ENCODE measurements around the gene ENGASE. TPM values are rescaled to one million over a fixed set of nuclear protein-coding genes. Genes with fewer than 3 reads are reported as not detected.

Gene ENGASE
- total and polyA plus RNA-seq, 8 donors: 13.9 to 86.5 (median 21.6) TPM

DNA sequence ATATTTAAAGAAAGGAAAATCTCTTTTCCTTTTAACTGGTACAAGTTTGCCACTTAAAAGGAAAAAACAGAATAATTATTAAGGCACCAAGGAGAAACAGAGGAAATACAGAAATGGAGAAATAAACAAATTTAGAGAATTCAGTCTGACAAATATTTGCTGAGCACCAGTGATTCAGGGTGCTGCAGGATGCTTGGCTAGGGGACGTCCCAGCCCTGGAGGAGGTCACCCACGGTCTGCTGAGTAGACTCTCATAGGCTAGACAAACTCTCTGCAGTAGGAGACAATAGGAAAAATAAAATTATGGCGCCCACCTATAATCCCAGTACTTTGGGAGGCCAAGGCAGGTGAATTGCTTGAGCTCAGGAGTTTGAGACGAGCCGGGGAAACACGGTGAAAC, 34.7 kb upstream of the ENGASE start:
- no peaks in the 10 kb centered on the region for H3K27me3 ChIP-seq
- no peak overlapping the region for H3K27ac ChIP-seq
- FAIRE-seq (no peak), DNase-seq (peak in 1 of 6 donors; percentile 23), ATAC-seq (no peak)
- TF ChIP-seq, protein P1, sequence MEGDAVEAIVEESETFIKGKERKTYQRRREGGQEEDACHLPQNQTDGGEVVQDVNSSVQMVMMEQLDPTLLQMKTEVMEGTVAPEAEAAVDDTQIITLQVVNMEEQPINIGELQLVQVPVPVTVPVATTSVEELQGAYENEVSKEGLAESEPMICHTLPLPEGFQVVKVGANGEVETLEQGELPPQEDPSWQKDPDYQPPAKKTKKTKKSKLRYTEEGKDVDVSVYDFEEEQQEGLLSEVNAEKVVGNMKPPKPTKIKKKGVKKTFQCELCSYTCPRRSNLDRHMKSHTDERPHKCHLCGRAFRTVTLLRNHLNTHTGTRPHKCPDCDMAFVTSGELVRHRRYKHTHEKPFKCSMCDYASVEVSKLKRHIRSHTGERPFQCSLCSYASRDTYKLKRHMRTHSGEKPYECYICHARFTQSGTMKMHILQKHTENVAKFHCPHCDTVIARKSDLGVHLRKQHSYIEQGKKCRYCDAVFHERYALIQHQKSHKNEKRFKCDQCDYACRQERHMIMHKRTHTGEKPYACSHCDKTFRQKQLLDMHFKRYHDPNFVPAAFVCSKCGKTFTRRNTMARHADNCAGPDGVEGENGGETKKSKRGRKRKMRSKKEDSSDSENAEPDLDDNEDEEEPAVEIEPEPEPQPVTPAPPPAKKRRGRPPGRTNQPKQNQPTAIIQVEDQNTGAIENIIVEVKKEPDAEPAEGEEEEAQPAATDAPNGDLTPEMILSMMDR (IDR thresholded peaks at IDR 0.05): no peak
- H3K4me3 ChIP-seq: no peak overlapping the region
- WGBS, 2 donors: 84 to 90% methylated on average over 6 of the region's 6 CpGs
- H3K9me3 ChIP-seq: no peaks in the 10 kb centered on the region
- H3K36me3 ChIP-seq: no peaks in the 10 kb centered on the region
- intact Hi-C loops (cut with DNase I): no loop called here
- H3K4me1 ChIP-seq: no peaks in the 10 kb centered on the region

DNA sequence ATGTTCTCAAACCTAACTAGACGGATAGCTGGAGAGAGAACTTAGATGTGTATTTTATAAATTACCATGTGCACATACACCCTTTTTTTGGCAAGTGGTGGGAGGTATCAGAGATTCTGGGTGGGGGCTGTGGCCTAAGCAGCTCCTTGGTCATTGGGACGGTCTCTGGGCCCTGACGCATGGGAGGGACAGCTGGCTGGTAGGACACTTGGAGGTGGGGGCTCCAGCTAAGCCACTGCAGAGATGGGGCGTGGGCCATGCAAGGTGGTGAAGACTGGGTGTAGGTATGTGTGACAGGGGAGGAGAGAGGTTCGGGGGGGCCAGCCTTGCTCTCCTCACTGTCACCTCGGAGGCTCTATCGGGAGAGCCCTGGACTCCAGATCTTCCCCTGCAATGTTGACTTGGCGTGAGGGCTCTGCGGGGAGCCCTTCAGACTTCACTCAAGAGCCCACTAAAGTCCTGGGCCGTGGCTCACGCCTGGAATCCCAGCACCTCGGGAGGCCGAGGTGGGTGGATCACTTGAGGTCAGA, 33.5 kb upstream of the ENGASE start:
- H3K27me3 ChIP-seq: no peaks in the 10 kb centered on the region
- FAIRE-seq (no peak), ATAC-seq (no peak), DNase-seq (peak in 1 of 6 donors; percentile 44)
- H3K36me3 ChIP-seq: no peaks in the 10 kb centered on the region
- no peak overlapping the region for H3K27ac ChIP-seq
- 72 to 81% methylated on average over 13 of the region's 13 CpGs for WGBS, 2 donors
- no peak overlapping the region for H3K4me3 ChIP-seq
- no peaks in the 10 kb centered on the region for H3K9me3 ChIP-seq
- intact Hi-C loops (cut with DNase I): no loop called here
- H3K4me1 ChIP-seq: no peaks in the 10 kb centered on the region
- TF ChIP-seq, protein P1 (IDR thresholded peaks at IDR 0.05): no peak

DNA sequence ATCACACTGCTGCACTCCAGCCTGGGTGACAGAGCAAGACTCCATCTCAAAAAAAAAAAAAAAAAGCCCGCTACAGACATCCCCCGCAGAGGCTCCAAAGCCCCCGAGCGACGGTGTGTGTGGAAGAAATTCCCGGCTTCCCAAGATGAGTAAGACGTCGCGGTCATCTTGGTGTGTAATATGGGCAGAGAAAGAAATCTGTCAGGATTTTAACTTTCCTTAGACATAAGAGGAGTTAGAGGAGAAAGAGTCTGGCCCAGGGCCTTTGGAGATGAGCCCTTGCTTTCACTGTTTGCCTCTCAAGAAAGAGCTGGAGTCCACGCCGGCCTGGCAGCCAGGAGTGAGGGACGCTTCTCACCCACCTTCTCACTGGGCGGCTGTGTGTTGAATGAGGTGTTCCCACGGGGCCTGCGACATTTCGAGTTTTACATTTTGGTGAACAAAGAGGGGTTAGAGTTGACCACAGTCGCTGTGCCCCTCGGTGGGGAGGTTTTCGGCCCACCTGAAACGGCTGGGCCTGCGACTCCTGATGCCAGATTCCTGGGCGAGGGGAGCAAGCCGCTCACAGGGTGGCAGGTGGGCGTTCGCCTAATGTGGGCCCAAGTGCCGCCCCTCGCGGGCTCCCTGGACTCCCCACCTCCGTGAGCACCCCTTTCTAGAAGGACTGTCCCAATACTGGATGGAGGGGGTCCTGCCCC, 32.8 kb upstream of the ENGASE start:
- no peak for ATAC-seq
- H3K9me3 ChIP-seq: no peaks in the 10 kb centered on the region
- 75 to 84% methylated on average over 29 of the region's 29 CpGs for WGBS, 2 donors
- no peak for FAIRE-seq
- no peaks in the 10 kb centered on the region for H3K36me3 ChIP-seq
- TF ChIP-seq, protein P1 (IDR thresholded peaks at IDR 0.05): no peak
- H3K27ac ChIP-seq: no peak overlapping the region
- intact Hi-C loops (cut with DNase I): no loop called here
- no peaks in the 10 kb centered on the region for H3K4me1 ChIP-seq
- no peaks in the 10 kb centered on the region for H3K27me3 ChIP-seq
- H3K4me3 ChIP-seq: no peak overlapping the region
- peak in 1 of 6 donors; percentile 22 for DNase-seq

DNA sequence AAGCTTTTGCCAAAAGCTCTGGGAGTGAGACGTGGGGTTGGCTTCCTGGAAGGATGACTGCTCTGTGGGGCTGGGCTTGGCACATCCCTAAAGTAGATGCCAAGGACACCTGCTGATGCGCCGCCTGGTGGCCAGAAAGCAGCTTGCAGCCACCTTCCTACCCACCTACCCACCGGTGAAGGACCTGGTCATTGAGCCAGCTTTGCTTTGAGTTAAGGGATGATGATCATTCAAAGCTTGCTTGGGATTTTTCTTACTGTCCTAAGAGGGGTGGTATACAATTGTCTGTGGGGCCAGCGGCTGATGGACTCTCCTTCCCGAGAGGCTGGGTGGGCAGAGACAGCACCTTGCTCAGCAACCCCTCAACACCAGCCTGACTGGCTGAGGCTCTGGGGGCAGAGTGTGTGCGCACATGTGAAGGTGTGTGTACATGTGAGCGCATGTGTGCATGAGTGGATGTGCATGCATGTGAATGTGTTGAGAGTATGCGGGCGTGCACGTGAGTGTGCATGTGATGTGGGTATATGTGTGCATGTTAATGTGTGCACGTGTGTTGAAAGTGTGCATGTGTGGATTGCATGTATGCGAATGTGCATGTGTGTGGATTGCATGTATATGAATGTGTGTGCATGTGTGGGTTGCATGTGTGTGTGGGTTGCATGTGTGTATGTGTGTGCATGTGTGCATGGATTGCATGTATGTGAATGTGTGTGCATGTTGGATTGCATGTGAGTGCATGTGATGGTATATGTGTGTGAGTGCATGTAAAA, 32.0 kb upstream of the ENGASE start:
- Histone ChIP-seq H3K36me3 (no peaks in the 10 kb centered on the region), H3K4me1 (no peaks in the 10 kb centered on the region), H3K27me3 (no peaks in the 10 kb centered on the region), H3K4me3 (no peak overlapping the region), H3K9me3 (no peaks in the 10 kb centered on the region), H3K27ac (no peak overlapping the region)
- DNase-seq: peak; percentile 64 to 91 (median 74)
- FAIRE-seq: no peak
- WGBS, 2 donors: 44 to 48% methylated on average over 13 of the region's 13 CpGs
- TF ChIP-seq, protein P1 (IDR thresholded peaks at IDR 0.05): peak; percentile 66 to 85 (median 82)
- ATAC-seq: peak; percentile 70 to 82 (median 80)
- intact Hi-C loops (cut with DNase I): no loop called here
